GM20000 (cell line): ENCODE data around the gene PTBP1.
"Not testable (repeated sequence)": the region's sequence is repeated elsewhere in the genome, so short reads cannot be mapped to it uniquely, and the experiment has no call there.

Experiments used
- DNase-seq: peaks from one replicate; pipeline ENCODE4 v3.0.0; 2012; ENCODE audit warnings: low spot score
- TF ChIP-seq, protein P1 (sequence below): IDR thresholded peaks from 2 replicates; pipeline ENCODE4 v1.5.1; 2012; ENCODE audit warnings: mild to moderate bottlenecking, control low read depth; ENCODE audit errors: extremely low read depth, missing control alignments

Gene PTBP1

DNA sequence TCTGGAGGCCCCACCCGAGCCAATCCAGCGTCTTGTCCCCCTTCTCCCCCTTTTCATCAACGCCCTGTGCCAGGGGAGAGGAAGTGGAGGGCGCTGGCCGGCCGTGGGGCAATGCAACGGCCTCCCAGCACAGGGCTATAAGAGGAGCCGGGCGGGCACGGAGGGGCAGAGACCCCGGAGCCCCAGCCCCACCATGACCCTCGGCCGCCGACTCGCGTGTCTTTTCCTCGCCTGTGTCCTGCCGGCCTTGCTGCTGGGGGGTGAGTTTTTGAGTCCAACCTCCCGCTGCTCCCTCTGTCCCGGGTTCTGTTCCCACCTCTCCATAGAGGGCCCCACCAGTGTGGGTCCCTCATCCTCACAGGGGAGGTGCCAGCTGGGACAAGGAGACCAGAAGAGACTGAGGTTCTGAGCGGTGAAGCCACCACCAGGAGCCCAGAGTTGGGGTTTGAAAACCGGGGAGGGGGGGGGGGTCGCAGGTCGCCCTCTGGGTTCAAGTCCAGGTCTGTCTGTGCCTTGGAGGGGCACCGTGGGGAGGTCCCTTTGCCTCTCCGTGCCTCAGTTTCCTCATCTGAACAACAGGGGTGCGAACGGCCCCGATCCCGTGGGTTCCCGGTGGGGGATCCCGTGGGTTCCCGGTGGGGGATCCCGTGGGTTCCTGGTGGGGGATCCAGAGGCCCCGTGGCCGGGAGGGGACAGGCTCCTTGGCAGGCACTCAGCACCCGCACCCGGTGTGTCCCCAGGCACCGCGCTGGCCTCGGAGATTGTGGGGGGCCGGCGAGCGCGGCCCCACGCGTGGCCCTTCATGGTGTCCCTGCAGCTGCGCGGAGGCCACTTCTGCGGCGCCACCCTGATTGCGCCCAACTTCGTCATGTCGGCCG is 55.1 kb downstream of the PTBP1 start, which contains the start of gene ELANE:
Gene ELANE (plus strand): TSS at position 168 of the 878 bp plus-strand sequence. CDS start 26 bp downstream, at position 194.
- TF ChIP-seq, protein P1, sequence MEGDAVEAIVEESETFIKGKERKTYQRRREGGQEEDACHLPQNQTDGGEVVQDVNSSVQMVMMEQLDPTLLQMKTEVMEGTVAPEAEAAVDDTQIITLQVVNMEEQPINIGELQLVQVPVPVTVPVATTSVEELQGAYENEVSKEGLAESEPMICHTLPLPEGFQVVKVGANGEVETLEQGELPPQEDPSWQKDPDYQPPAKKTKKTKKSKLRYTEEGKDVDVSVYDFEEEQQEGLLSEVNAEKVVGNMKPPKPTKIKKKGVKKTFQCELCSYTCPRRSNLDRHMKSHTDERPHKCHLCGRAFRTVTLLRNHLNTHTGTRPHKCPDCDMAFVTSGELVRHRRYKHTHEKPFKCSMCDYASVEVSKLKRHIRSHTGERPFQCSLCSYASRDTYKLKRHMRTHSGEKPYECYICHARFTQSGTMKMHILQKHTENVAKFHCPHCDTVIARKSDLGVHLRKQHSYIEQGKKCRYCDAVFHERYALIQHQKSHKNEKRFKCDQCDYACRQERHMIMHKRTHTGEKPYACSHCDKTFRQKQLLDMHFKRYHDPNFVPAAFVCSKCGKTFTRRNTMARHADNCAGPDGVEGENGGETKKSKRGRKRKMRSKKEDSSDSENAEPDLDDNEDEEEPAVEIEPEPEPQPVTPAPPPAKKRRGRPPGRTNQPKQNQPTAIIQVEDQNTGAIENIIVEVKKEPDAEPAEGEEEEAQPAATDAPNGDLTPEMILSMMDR = no peak
- DNase-seq = no peak

DNA sequence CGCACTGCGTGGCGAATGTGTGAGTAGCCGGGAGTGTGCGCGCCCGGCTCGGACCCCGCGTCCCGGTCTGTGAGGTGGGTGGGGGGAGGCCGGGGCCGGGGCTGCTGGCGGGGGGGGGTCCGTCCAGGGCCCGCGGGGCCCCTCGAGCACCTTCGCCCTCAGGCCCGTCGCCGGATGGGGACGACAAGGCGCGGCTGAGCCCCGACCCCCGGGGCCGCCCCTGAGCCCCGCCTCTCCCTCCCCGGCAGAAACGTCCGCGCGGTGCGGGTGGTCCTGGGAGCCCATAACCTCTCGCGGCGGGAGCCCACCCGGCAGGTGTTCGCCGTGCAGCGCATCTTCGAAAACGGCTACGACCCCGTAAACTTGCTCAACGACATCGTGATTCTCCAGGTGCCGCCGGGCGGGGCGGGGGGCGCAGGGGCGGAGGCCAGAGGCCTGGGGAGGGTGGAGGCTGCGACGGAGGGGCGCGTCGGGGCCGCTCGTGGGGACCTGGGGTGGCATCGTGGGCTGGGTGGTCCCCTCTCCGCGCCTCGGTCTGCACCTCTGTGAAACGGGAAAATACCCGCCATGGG is 55.8 kb downstream of the PTBP1 start:
- TF ChIP-seq, protein P1 = no peak
- DNase-seq = no peak

DNA sequence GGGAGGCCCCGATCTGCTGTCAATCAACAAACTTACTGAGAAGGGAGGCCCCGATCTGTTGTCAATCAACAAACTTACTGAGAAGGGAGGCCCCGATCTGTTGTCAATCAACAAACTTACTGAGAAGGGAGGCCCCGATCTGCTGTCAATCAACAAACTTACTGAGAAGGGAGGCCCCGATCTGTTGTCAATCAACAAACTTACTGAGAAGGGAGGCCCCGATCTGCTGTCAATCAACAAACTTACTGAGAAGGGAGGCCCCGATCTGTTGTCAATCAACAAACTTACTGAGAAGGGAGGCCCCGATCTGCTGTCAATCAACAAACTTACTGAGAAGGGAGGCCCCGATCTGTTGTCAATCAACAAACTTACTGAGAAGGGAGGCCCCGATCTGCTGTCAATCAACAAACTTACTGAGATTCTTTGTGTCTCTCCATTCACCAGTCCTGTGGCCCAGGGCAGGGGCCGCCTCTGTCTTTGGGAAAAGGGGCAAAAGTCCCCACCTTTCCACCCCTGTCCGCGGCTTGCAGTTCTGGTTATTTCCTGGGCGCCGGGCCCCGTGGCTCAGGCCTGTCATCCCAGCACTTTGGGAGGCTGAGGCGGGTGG is 56.5 kb downstream of the PTBP1 start:
- DNase-seq = not testable (repeated sequence)

DNA sequence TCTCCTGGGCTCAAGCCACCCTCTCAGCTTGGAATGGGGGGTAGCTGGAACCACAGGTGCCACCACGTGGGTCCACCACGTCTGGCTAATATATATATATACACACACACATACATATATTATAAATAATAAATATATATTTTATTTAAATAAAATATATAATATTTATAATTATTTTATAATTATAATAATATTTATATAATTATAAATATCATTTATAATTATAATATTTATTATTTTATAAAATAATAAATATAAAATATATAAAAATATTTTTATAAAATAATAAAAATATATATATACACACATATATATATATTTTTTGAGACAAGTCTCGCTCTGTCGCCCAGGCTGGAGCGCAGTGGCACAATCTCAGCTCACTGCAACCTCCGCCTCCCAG is 57.3 kb downstream of the PTBP1 start:
- no peak for DNase-seq
- TF ChIP-seq, protein P1 = no peak

DNA sequence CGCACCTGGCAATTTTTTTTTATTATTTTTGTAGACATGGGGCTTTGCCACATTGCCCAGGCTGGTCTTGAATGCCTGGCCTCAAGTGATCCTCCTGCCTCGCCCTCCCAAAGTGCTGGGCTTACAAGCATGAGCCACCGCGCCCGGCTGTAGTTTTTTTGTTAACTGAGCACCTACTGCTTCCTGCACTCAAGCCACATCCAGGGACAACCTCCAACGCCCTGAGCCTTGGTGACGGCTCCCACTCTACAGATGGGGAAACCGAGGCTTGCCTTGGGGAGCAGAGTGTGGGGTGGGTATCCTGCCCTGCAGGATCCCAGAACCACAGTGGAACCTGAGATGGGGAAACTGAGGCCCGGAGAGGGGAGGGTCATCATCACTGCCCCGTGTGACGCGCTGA is 57.9 kb downstream of the PTBP1 start:
- DNase-seq = no peak
- TF ChIP-seq, protein P1 = no peak

DNA sequence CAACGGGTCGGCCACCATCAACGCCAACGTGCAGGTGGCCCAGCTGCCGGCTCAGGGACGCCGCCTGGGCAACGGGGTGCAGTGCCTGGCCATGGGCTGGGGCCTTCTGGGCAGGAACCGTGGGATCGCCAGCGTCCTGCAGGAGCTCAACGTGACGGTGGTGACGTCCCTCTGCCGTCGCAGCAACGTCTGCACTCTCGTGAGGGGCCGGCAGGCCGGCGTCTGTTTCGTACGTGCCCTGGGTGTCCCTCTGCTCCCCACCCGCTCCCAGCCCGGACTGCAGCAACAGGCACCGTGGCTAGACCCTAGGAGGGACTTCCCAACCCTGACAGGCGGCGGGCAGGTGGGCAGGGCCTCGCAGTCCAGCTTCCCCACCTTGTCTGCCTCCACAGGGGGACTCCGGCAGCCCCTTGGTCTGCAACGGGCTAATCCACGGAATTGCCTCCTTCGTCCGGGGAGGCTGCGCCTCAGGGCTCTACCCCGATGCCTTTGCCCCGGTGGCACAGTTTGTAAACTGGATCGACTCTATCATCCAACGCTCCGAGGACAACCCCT is 58.4 kb downstream of the PTBP1 start:
- DNase-seq = no peak
- TF ChIP-seq, protein P1 = no peak

DNA sequence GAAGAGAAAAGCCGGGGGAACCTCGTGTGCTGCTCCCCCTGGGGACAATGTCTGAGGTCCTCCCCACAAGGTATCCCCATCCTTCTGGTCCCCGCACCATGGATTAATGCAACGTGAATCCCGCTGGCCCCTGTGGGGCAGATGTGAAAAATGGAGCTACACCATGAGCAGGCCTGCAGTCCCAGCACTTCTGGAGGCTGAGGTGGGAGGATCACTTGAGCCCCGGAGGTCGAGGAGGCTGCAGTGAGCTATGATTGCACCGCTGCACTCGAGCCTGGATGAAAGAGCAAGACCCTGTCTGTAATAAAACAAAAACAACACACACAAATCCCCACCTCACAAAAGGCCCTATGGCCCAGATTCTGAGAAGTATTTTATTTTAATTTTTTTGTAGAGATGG is 61.0 kb downstream of the PTBP1 start:
- TF ChIP-seq, protein P1 = no peak
- no peak for DNase-seq
